Psoas muscle (tissue), 8 donors: Measurements from ENCODE around the gene LTBP1. TPM values are rescaled to one million over a fixed set of nuclear protein-coding genes. Genes with fewer than 3 reads are reported as not detected.

ENCODE experiments used
- ATAC-seq, 4 donors: fragments of 200-7000 bp; cut with Tn5 transposase; one replicate each; pipeline ENCODE4 v1.9.1; 2020; ENCODE audit warnings: moderate library complexity in 3 of 4, mild to moderate bottlenecking in 2 of 4
- DNase-seq, 2 donors: peaks; one replicate each; pipeline ENCODE4 v3.0.0-alpha.2; 2020
- H3K27ac ChIP-seq: fragments of 200-600 bp; one replicate; pipeline ENCODE4 v1.8.0; 2022
- H3K27me3 ChIP-seq, 3 donors: fragments of 200-600 bp in 1 of 3; one replicate each; pipeline versions ENCODE4 v1.6.1 to v1.8.0; 2013 to 2022; ENCODE audit warnings: low read length in 2 of 3, mild to moderate bottlenecking in 2 of 3, moderate library complexity in 1 of 3; ENCODE audit not compliant: insufficient read depth in 3 of 3
- H3K36me3 ChIP-seq, 2 donors: fragments of 200-600 bp in 1 of 2; one replicate each; pipeline versions ENCODE4 v1.6.1 to v1.8.0; 2013 to 2022; ENCODE audit warnings: low read depth in 1 of 2, mild to moderate bottlenecking in 1 of 2, moderate library complexity in 1 of 2; ENCODE audit not compliant: insufficient read depth in 1 of 2
- H3K4me1 ChIP-seq: fragments of 200-600 bp; one replicate; pipeline ENCODE4 v1.8.0; 2022
- H3K4me3 ChIP-seq: fragments of 200-600 bp; one replicate; pipeline ENCODE4 v1.8.0; 2022; ENCODE audit warnings: mild to moderate bottlenecking
- H3K9me3 ChIP-seq: fragments of 200-600 bp; one replicate; pipeline ENCODE4 v1.8.0; 2022
- CTCF ChIP-seq: fragments of 200-600 bp; IDR thresholded peaks from one replicate; pipeline ENCODE4 v1.8.0; 2022; ENCODE audit warnings: antibody characterized with exemption
- whole genome bisulfite sequencing, 3 donors: extraction: QIAGEN DNeasy Blood & Tissue Kit; methylation state at CpG; one replicate each; pipeline versions ENCODE4 v1.1.6 to v1.1.7; 2013; 5-methylcytosine and 5-hydroxymethylcytosine counted together
- intact Hi-C, 2 donors: fragments of 100-400 bp; cut with DNase I; formaldehyde crosslinking; loops; one replicate each; pipeline versions ENCODE4 v1.11.0 to v1.14.2; 2022
- polyA plus RNA-seq, 3 donors: library from polyadenylated mRNA; stranded (reverse); fragments of 200-250 nt; gene quantifications; one replicate each; pipeline ENCODE4 v1.2.3, GENCODE V29; 2013
- total RNA-seq, 4 donors: library from RNA; stranded (reverse); fragmentation: NEBNext Ultra II Directional in 2 of 4; extraction: Animal tissue kit (Norgen Biotek cat#: 25700) in 2 of 4; gene quantifications; one replicate each; pipeline versions ENCODE4 v1.2.1 to v1.2.4, GENCODE V29; 2021 to 2023
- donor health status: healthy with polysubstance abuse.
- donor health status: DM: no; HTN: no; CAD: no; lungs with moderate emphysema.
- donor health status: Bipolar disorder and iron deficiency.
- donor health status: healthy.
- donor health status: DM: yes; HTN: yes; CAD: no.
- donor health status: DM: no; HTN: no; CAD: no.
- donor health status: DM: no; HTN: no; CAD: no.
- donor health status: DM: yes; HTN: yes; CAD: no.

LTBP1 gene
- total and polyA plus RNA-seq, 7 donors, result 5.9 to 26.8 (median 9.5) TPM

- 81 to 97% (median 88%) methylated on average over 1 of the region's 1 CpG for WGBS, 3 donors
- H3K36me3 ChIP-seq, result no peaks in the 10 kb centered on the region
- intact Hi-C loops, result no loop called here
- no peaks in the 10 kb centered on the region for H3K4me1 ChIP-seq
- DNase-seq (no peak), ATAC-seq (no peak)
- no peak overlapping the region for H3K4me3 ChIP-seq
- H3K9me3 ChIP-seq, result no peaks in the 10 kb centered on the region
- H3K27me3 ChIP-seq, result no peaks in the 10 kb centered on the region
- no peak for TF ChIP-seq CTCF
- no peak overlapping the region for H3K27ac ChIP-seq
These were observed 478.9 kb downstream of the LTBP1 start for GRCh38 chr2:33425586-33426031.

GRCh38 chr2:33426666-33427231, 480.0 kb downstream of the LTBP1 start:
- ATAC-seq (no peak), DNase-seq (no peak)
- Histone ChIP-seq H3K4me1 (no peaks in the 10 kb centered on the region), H3K9me3 (no peaks in the 10 kb centered on the region), H3K27me3 (no peaks in the 10 kb centered on the region), H3K36me3 (no peaks in the 10 kb centered on the region), H3K27ac (no peak overlapping the region), H3K4me3 (no peak overlapping the region)
- intact Hi-C loops, result no loop called here
- WGBS, 3 donors, result 58 to 65% (median 62%) methylated on average over 3 of the region's 3 CpGs
- no peak for TF ChIP-seq CTCF

- Histone ChIP-seq H3K27ac (no peak overlapping the region), H3K9me3 (no peaks in the 10 kb centered on the region), H3K27me3 (no peaks in the 10 kb centered on the region), H3K4me3 (no peak overlapping the region), H3K4me1 (no peaks in the 10 kb centered on the region), H3K36me3 (no peaks in the 10 kb centered on the region)
- no peak for ATAC-seq
- no peak for DNase-seq
- intact Hi-C loops, result loop anchor here in 1 of 2 donors (10.0 kb wide), 1 partner anchor 395 kb away; no protein-coding TSS in a partner anchor
- WGBS, 3 donors, result 50 to 67% (median 61%) methylated on average over 3 of the region's 3 CpGs
- TF ChIP-seq CTCF, result no peak
These were observed 483.3 kb downstream of the LTBP1 start for GRCh38 chr2:33430077-33430476.

GRCh38 chr2:33430856-33431255, 484.1 kb downstream of the LTBP1 start:
- no peak for DNase-seq
- intact Hi-C loops, result loop anchor here in 1 of 2 donors (10.0 kb wide), 1 partner anchor 396 kb away; no protein-coding TSS in a partner anchor
- no peaks in the 10 kb centered on the region for H3K27me3 ChIP-seq
- H3K36me3 ChIP-seq, result no peaks in the 10 kb centered on the region
- no peak for ATAC-seq
- WGBS, 3 donors, result 71 to 93% (median 91%) methylated on average over 1 of the region's 1 CpG
- H3K27ac ChIP-seq, result no peak overlapping the region
- H3K4me1 ChIP-seq, result peaks cover 3% of the 10 kb centered on the region
- no peaks in the 10 kb centered on the region for H3K9me3 ChIP-seq
- TF ChIP-seq CTCF, result no peak
- H3K4me3 ChIP-seq, result no peak overlapping the region

GRCh38 chr2:33432871-33433270, 486.1 kb downstream of the LTBP1 start:
- intact Hi-C loops, result loop anchor here in 1 of 2 donors (10.0 kb wide), 1 partner anchor 398 kb away; no protein-coding TSS in a partner anchor
- no peak overlapping the region for H3K27ac ChIP-seq

More at GRCh38 chr2:33432871-33433270, 486.1 kb downstream of the LTBP1 start:
- Histone ChIP-seq H3K9me3 (no peaks in the 10 kb centered on the region), H3K36me3 (no peaks in the 10 kb centered on the region), H3K27me3 (no peaks in the 10 kb centered on the region), H3K4me1 (peaks cover 9% of the 10 kb centered on the region), H3K4me3 (no peak overlapping the region)
- no peak for TF ChIP-seq CTCF
- WGBS, 3 donors, result 76 to 88% (median 82%) methylated on average over 2 of the region's 2 CpGs
- DNase-seq (no peak), ATAC-seq (no peak)
